ENCODE measurements around the gene WDR64.

Gene WDR64

GRCh38 chr1:241837901-241838300 lies 185.8 kb downstream of the WDR64 start:
- Histone ChIP-seq H2AFZ (no peak overlapping the region), H3K27ac (no peak overlapping the region), H3K9ac (no peak overlapping the region), H3K27me3 (ENCODE audit: control insufficient read depth, insufficient read depth, low read length) (no peaks in the 10 kb centered on the region), H3K4me1 (no peaks in the 10 kb centered on the region), H3K4me3 (ENCODE audit: low read depth, low read length) (no peak overlapping the region), H3K4me2 (ENCODE audit: low read length) (no peak overlapping the region), H3K9me3 (ENCODE audit: control insufficient read depth, low read length) (no peaks in the 10 kb centered on the region), H3K79me2 (no peaks in the 10 kb centered on the region), H3K36me3 (ENCODE audit: control insufficient read depth, insufficient read depth, low read length) (no peaks in the 10 kb centered on the region)
- TF ChIP-seq, protein P1, sequence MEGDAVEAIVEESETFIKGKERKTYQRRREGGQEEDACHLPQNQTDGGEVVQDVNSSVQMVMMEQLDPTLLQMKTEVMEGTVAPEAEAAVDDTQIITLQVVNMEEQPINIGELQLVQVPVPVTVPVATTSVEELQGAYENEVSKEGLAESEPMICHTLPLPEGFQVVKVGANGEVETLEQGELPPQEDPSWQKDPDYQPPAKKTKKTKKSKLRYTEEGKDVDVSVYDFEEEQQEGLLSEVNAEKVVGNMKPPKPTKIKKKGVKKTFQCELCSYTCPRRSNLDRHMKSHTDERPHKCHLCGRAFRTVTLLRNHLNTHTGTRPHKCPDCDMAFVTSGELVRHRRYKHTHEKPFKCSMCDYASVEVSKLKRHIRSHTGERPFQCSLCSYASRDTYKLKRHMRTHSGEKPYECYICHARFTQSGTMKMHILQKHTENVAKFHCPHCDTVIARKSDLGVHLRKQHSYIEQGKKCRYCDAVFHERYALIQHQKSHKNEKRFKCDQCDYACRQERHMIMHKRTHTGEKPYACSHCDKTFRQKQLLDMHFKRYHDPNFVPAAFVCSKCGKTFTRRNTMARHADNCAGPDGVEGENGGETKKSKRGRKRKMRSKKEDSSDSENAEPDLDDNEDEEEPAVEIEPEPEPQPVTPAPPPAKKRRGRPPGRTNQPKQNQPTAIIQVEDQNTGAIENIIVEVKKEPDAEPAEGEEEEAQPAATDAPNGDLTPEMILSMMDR (IDR thresholded peaks at IDR 0.05): no peak

DNA sequence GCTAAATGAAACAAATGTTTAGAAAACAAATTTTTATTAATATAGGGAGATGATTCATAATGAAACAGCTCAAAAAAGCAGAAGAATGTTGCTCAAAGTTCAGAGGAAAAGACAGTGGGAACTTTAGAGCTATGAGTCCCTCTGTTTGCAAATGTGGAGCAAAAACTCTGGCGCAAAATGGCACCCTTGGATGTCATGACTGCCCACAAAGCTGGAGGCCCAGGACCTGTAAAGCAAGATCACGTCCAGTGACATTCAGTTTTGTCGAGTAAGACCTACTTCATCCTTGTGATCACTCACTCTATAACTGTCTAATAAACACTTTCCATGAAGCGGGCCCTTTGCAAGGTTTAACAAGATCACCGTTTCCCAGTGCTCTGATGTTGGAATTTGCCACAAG lies 186.8 kb downstream of the WDR64 start:
- Histone ChIP-seq H2AFZ (no peak overlapping the region), H3K9me3 (ENCODE audit: control insufficient read depth, low read length) (no peaks in the 10 kb centered on the region), H3K36me3 (ENCODE audit: control insufficient read depth, insufficient read depth, low read length) (no peaks in the 10 kb centered on the region), H3K27ac (no peak overlapping the region), H3K79me2 (no peaks in the 10 kb centered on the region), H3K4me1 (no peaks in the 10 kb centered on the region), H3K4me2 (ENCODE audit: low read length) (no peak overlapping the region), H3K4me3 (ENCODE audit: low read depth, low read length) (no peak overlapping the region), H3K27me3 (ENCODE audit: control insufficient read depth, insufficient read depth, low read length) (no peaks in the 10 kb centered on the region), H3K9ac (no peak overlapping the region)
- TF ChIP-seq, protein P1 (IDR thresholded peaks at IDR 0.05): no peak

GRCh38 chr1:241839369-241839979 lies 187.4 kb downstream of the WDR64 start:
- Histone ChIP-seq H3K79me2 (no peaks in the 10 kb centered on the region), H3K27me3 (ENCODE audit: control insufficient read depth, insufficient read depth, low read length) (no peaks in the 10 kb centered on the region), H2AFZ (no peak overlapping the region), H3K9ac (no peak overlapping the region), H3K4me1 (no peaks in the 10 kb centered on the region), H3K36me3 (ENCODE audit: control insufficient read depth, insufficient read depth, low read length) (no peaks in the 10 kb centered on the region), H3K9me3 (ENCODE audit: control insufficient read depth, low read length) (no peaks in the 10 kb centered on the region), H3K4me3 (ENCODE audit: low read depth, low read length) (no peak overlapping the region), H3K4me2 (ENCODE audit: low read length) (no peak overlapping the region), H3K27ac (no peak overlapping the region)
- TF ChIP-seq, protein P1 (IDR thresholded peaks at IDR 0.05): no peak

GRCh38 chr1:241840164-241840563 lies 188.1 kb downstream of the WDR64 start:
- no peaks in the 10 kb centered on the region for H3K36me3 ChIP-seq (ENCODE audit: control insufficient read depth, insufficient read depth, low read length)
- TF ChIP-seq, protein P1 (IDR thresholded peaks at IDR 0.05): no peak
- no peak overlapping the region for H3K9ac ChIP-seq
- no peak overlapping the region for H3K4me3 ChIP-seq (ENCODE audit: low read depth, low read length)
- no peaks in the 10 kb centered on the region for H3K79me2 ChIP-seq
- H3K4me2 ChIP-seq (ENCODE audit: low read length): no peak overlapping the region
- no peaks in the 10 kb centered on the region for H3K9me3 ChIP-seq (ENCODE audit: control insufficient read depth, low read length)
- no peak overlapping the region for H3K27ac ChIP-seq
- H2AFZ ChIP-seq: no peak overlapping the region
- H3K4me1 ChIP-seq: no peaks in the 10 kb centered on the region
- no peaks in the 10 kb centered on the region for H3K27me3 ChIP-seq (ENCODE audit: control insufficient read depth, insufficient read depth, low read length)

DNA sequence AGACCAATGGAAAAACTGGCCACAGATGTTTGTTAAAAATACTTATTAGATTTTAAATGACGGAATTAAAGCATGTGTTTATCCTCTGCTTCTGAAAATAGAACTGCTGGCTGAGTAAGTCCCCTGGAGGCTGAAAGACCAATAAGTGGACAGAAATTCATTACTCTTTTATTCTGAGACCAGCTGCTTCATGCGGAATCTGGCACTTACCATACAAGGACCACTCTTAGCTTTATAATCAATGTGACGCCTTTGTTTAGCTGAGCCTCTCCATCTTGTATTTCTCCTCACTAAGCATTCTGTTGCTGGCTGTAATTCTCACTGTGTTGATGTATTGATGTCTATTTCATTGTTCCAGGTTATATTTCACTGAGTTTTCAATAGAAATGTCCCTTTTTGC lies 189.6 kb downstream of the WDR64 start:
- H3K27ac ChIP-seq: no peak overlapping the region
- no peak overlapping the region for H2AFZ ChIP-seq

More for the DNA sequence above, 189.6 kb downstream of the WDR64 start:
- no peak overlapping the region for H3K9ac ChIP-seq
- H3K36me3 ChIP-seq (ENCODE audit: control insufficient read depth, insufficient read depth, low read length): no peaks in the 10 kb centered on the region
- no peaks in the 10 kb centered on the region for H3K27me3 ChIP-seq (ENCODE audit: control insufficient read depth, insufficient read depth, low read length)
- no peaks in the 10 kb centered on the region for H3K9me3 ChIP-seq (ENCODE audit: control insufficient read depth, low read length)
- H3K4me1 ChIP-seq: no peaks in the 10 kb centered on the region
- H3K79me2 ChIP-seq: no peaks in the 10 kb centered on the region
- no peak overlapping the region for H3K4me3 ChIP-seq (ENCODE audit: low read depth, low read length)
- TF ChIP-seq, protein P1 (IDR thresholded peaks at IDR 0.05): no peak
- no peak overlapping the region for H3K4me2 ChIP-seq (ENCODE audit: low read length)
